Panc1 (cell line): ENCODE measurements around the gene RAB11FIP5. TPM values are rescaled to one million over a fixed set of nuclear protein-coding genes. Genes with fewer than 3 reads are reported as not detected.

ENCODE experiments used
- ATAC-seq: fragments of 200-7000 bp; cut with Tn5 transposase; 2 replicates; pipeline ENCODE4 v1.9.1; 2020; ENCODE audit warnings: mild to moderate bottlenecking, moderate library complexity
- BruUV-seq: library from RNA; stranded (reverse); fragments of 400-500 nt; replicated peaks from 2 replicates; lab custom pipeline; 2021; lab: Mats Ljungman, UMichigan
- CTCF ChIA-PET: fragments of 300-600 bp; sonication (Branson Sonifier 250); formaldehyde crosslinking; loops from one replicate; lab custom pipeline; 2022; ENCODE audit warnings: antibody characterized with exemption; lab: Charles Lee
- POLR2A ChIA-PET: fragments of 300-600 bp; sonication (Branson Sonifier 250); formaldehyde crosslinking; loops from one replicate; lab custom pipeline; 2022; ENCODE audit warnings: antibody characterized with exemption; lab: Charles Lee
- DNase-seq: peaks from one replicate; pipeline ENCODE4 v3.0.0-alpha.2; 2010; ENCODE audit warnings: low read depth, low spot score
- H3K27ac ChIP-seq: 2 replicates; pipeline ENCODE4 v1.5.1; 2011; ENCODE audit warnings: mild to moderate bottlenecking, low read length, inconsistent platforms
- H3K27me3 ChIP-seq: fragments of 200-500 bp; sonication (Bioruptor generic); 2 replicates; pipeline ENCODE4 v1.6.0; 2014; ENCODE audit warnings: low read length, inconsistent platforms; ENCODE audit not compliant: control insufficient read depth, insufficient read depth
- H3K36me3 ChIP-seq: fragments of 200-500 bp; sonication (Bioruptor generic); 2 replicates; pipeline ENCODE4 v1.5.1; 2014; ENCODE audit warnings: inconsistent platforms, mild to moderate bottlenecking, low read length, moderate library complexity; ENCODE audit not compliant: control insufficient read depth, insufficient read depth
- H3K4me1 ChIP-seq: 2 replicates; pipeline ENCODE4 v1.5.1; 2011; ENCODE audit warnings: inconsistent platforms, mild to moderate bottlenecking, low read length, moderate library complexity; ENCODE audit not compliant: control insufficient read depth, insufficient read depth
- H3K4me3 ChIP-seq, 2 experiments: 2 replicates each; pipeline ENCODE4 v1.5.1; 2011 to 2012; ENCODE audit warnings: low read depth in 2 of 2, low read length in 2 of 2, mild to moderate bottlenecking in 2 of 2, inconsistent platforms in 1 of 2, moderate library complexity in 1 of 2
- H3K9me3 ChIP-seq: fragments of 200-500 bp; sonication (Bioruptor generic); 2 replicates; pipeline ENCODE4 v1.5.1; 2014; ENCODE audit warnings: low read depth, mild to moderate bottlenecking, inconsistent platforms, low read length, moderate library complexity; ENCODE audit not compliant: control insufficient read depth, insufficient read depth
- POLR2AphosphoS5 ChIP-seq: IDR thresholded peaks from 2 replicates; pipeline ENCODE4 v1.6.1; 2012; ENCODE audit warnings: mild to moderate bottlenecking, low read depth, low read length, moderate library complexity
- SIN3A ChIP-seq: IDR thresholded peaks from 2 replicates; pipeline ENCODE4 v1.6.1; 2012; ENCODE audit warnings: low read depth, mild to moderate bottlenecking, low read length, moderate library complexity, borderline replicate concordance; ENCODE audit not compliant: insufficient read depth
- TCF7L2 ChIP-seq: IDR thresholded peaks from 2 replicates; pipeline ENCODE4 v1.6.1; 2011; ENCODE audit warnings: mild to moderate bottlenecking, low read depth, low read length, inconsistent platforms
- in situ Hi-C: cut with HindIII; loops from 2 replicates; pipeline ENCODE4 v1.10.0; 2016; ENCODE audit warnings: low sequenced_read_pairs, low pct_unique_long_range_greater_than_20kb
- intact Hi-C: fragments of 100-400 bp; cut with micrococcal nuclease; formaldehyde crosslinking; loops from one replicate; pipeline ENCODE4 v1.10.0; 2022; ENCODE audit not compliant: unreplicated experiment
- total RNA-seq: library from RNA; stranded (reverse); gene quantifications from one replicate; pipeline ENCODE4 v1.2.1, GENCODE V29; 2021; ENCODE audit not compliant: unreplicated experiment
- TF ChIP-seq, protein P1 (sequence below), 2 experiments: IDR thresholded peaks; 2 replicates each; pipeline ENCODE4 v1.6.1; 2011 to 2012; ENCODE audit warnings: low read depth in 2 of 2, control low read depth in 1 of 2, low read length in 1 of 2, mild to moderate bottlenecking in 1 of 2, moderate library complexity in 1 of 2; ENCODE audit not compliant: insufficient read depth in 1 of 2
- TF ChIP-seq, protein P2 (sequence below): fragments of 450-650 bp; IDR thresholded peaks from 2 replicates; pipeline ENCODE4 v1.5.1; 2017; ENCODE audit warnings: mild to moderate bottlenecking

RAB11FIP5 gene
- total RNA-seq, 1 experiment from 2014 or later, result 27.3 TPM

DNA sequence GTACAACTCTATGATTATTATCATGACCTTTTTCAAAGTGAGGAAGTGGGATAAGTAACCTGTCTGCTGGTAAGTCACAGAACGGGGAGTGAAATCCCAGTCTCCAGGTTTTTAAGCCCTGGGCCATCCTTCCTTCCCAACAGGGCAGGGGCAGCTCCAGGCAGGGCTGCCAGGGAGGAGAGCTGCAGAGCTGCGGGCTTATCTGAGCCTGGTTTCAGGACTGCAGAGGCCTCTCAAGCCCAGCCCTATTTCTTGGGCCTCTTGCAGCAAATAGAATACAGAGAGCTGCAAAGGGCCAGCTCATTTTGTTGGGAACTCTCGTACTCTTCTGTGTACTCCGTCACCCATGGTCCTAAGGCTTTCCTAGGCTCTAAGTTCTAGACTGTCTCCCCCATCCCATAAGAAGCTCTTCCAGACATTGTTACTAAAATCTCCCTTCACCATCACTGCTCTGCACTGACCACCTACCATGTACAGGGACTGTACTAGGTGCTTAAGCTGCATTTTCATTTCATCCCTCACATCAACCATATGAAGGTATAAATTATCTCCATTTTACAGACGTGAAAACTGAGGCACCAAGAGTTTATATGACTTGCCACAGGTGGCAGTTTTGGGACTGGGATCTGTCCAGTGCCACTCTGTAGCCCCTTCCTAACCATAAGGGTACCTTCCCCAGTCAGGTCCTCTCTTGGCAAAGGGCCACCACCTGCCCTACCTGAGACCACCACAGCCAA lies 3.1 kb downstream of the RAB11FIP5 start:
- Histone ChIP-seq H3K36me3 (peaks cover 2% of the 10 kb centered on the region; the same call in 1 of the 2 replicates), H3K4me3 (no peak overlapping the region), H3K27ac (no peak overlapping the region), H3K4me1 (peaks cover 16% of the 10 kb centered on the region), H3K9me3 (no peaks in the 10 kb centered on the region), H3K27me3 (no peaks in the 10 kb centered on the region)
- TF ChIP-seq, protein P1, sequence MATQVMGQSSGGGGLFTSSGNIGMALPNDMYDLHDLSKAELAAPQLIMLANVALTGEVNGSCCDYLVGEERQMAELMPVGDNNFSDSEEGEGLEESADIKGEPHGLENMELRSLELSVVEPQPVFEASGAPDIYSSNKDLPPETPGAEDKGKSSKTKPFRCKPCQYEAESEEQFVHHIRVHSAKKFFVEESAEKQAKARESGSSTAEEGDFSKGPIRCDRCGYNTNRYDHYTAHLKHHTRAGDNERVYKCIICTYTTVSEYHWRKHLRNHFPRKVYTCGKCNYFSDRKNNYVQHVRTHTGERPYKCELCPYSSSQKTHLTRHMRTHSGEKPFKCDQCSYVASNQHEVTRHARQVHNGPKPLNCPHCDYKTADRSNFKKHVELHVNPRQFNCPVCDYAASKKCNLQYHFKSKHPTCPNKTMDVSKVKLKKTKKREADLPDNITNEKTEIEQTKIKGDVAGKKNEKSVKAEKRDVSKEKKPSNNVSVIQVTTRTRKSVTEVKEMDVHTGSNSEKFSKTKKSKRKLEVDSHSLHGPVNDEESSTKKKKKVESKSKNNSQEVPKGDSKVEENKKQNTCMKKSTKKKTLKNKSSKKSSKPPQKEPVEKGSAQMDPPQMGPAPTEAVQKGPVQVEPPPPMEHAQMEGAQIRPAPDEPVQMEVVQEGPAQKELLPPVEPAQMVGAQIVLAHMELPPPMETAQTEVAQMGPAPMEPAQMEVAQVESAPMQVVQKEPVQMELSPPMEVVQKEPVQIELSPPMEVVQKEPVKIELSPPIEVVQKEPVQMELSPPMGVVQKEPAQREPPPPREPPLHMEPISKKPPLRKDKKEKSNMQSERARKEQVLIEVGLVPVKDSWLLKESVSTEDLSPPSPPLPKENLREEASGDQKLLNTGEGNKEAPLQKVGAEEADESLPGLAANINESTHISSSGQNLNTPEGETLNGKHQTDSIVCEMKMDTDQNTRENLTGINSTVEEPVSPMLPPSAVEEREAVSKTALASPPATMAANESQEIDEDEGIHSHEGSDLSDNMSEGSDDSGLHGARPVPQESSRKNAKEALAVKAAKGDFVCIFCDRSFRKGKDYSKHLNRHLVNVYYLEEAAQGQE (IDR thresholded peaks at IDR 0.05; ENCODE audit: insufficient read depth in 1 of 2, low read depth in 2 of 2, low read length in 1 of 2), result no peak
- TF ChIP-seq, protein P2, sequence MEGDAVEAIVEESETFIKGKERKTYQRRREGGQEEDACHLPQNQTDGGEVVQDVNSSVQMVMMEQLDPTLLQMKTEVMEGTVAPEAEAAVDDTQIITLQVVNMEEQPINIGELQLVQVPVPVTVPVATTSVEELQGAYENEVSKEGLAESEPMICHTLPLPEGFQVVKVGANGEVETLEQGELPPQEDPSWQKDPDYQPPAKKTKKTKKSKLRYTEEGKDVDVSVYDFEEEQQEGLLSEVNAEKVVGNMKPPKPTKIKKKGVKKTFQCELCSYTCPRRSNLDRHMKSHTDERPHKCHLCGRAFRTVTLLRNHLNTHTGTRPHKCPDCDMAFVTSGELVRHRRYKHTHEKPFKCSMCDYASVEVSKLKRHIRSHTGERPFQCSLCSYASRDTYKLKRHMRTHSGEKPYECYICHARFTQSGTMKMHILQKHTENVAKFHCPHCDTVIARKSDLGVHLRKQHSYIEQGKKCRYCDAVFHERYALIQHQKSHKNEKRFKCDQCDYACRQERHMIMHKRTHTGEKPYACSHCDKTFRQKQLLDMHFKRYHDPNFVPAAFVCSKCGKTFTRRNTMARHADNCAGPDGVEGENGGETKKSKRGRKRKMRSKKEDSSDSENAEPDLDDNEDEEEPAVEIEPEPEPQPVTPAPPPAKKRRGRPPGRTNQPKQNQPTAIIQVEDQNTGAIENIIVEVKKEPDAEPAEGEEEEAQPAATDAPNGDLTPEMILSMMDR, result no peak
- TF ChIP-seq SIN3A (no peak), POLR2AphosphoS5 (no peak), TCF7L2 (no peak)
- no TSS peak for BruUV-seq
- in situ Hi-C loops, result no loop called here
- intact Hi-C loops, result no loop called here
- ATAC-seq, result no peak
- no peak for DNase-seq
- ChIA-PET CTCF (no interaction called here), POLR2A (no interaction called here)

DNA sequence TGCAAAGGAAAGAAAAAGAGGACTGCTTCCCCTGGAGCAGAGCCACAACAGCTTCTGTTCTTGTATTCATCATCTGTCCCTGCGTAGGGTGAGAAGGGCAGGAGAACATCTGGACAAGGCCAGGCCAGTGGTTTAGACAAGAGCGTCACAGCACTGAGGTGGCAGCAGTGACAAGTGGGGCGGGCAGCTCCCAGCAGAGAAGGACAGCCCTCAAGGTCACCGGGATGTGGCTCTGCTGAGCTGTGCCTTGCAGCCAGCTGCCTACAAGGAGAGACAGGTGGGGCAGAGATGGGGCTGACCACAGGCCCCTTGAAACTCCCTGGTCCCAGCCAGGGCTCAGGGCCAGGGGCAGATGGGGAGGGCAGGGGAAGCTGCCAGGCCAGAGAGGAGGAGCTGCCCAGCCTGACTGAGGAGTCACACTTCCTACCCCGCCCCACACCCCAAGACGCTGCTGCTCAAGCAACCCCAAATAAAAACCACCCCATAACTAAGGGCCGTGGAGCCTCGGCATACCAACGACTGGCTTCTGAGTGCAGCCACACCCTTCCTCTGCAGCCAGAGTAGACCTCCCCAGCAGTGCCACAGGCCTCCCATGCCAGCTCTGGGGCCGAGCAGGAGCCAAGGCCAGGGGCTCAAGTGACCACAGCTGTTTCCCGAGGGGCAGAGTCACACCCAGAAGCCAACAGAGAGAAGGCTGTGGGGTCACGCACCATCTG lies 5.4 kb downstream of the RAB11FIP5 start:
- intact Hi-C loops (no loop called here), in situ Hi-C loops (no loop called here)
- ATAC-seq, result no peak
- no peak for DNase-seq
- no peak overlapping the region for H3K4me3 ChIP-seq
- ChIA-PET POLR2A (no interaction called here), CTCF (no interaction called here)
- no peak overlapping the region for H3K27ac ChIP-seq
- no peaks in the 10 kb centered on the region for H3K9me3 ChIP-seq
- TF ChIP-seq SIN3A (no peak), POLR2AphosphoS5 (no peak), TCF7L2 (no peak)
- TF ChIP-seq, protein P2, result no peak
- TF ChIP-seq, protein P1 (IDR thresholded peaks at IDR 0.05; ENCODE audit: insufficient read depth in 1 of 2, low read depth in 2 of 2, low read length in 1 of 2), result no peak
- H3K4me1 ChIP-seq, result peaks cover 21% of the 10 kb centered on the region
- H3K27me3 ChIP-seq, result no peaks in the 10 kb centered on the region
- peaks cover 2% of the 10 kb centered on the region; the same call in 1 of the 2 replicates for H3K36me3 ChIP-seq
- BruUV-seq, result no TSS peak
